ENCODE data around the gene HDAC9. TPM values are rescaled to one million over a fixed set of nuclear protein-coding genes. Genes with fewer than 3 reads are reported as not detected.

The HDAC9 gene
- total RNA-seq, 1 donor from 2014 or later, result 27.6 TPM

DNA sequence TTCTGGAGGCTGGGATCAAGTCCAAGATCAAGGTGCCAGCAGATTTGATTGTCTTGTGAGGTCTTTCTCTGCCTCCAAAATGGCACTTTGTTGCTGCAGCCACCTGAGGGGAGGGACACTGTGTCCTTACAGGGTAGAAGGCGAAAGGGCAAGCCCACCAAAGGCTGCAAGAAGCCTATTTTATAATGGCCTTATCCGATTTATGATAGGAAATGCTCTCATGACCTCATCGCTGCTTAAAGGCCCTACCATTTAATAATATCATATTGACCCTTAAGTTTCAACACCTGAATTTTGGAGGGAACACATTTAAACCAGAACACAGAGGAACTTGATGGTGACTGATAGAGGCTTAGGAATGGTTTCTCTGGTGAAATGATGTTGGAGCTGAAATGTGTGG is 325.4 kb downstream of the HDAC9 start:
- H3K4me1 ChIP-seq (ENCODE audit: insufficient read depth, low read length), result no peaks in the 10 kb centered on the region
- no peaks in the 10 kb centered on the region for H3K9me3 ChIP-seq (ENCODE audit: insufficient read depth, low read depth, low read length)
- FAIRE-seq (no peak), DNase-seq (ENCODE audit: low read depth) (no peak)
- Mint-ChIP-seq H3K4me1 (ENCODE audit: low read depth, unreplicated experiment) (no peaks in the 10 kb centered on the region), H3K36me3 (ENCODE audit: low read depth, unreplicated experiment) (no peaks in the 10 kb centered on the region), H3K27me3 (ENCODE audit: low read depth, unreplicated experiment) (no peaks in the 10 kb centered on the region), H3K9me3 (ENCODE audit: unreplicated experiment) (no peaks in the 10 kb centered on the region), H3K27ac (ENCODE audit: unreplicated experiment) (no peak overlapping the region), H3K4me3 (ENCODE audit: unreplicated experiment) (no peak overlapping the region)
- no peaks in the 10 kb centered on the region for H3K36me3 ChIP-seq (ENCODE audit: insufficient read depth, low read length)
- no peak overlapping the region for H2AFZ ChIP-seq (ENCODE audit: low read depth, low read length)
- no peak overlapping the region for H3K9ac ChIP-seq (ENCODE audit: low read length)
- H3K4me3 ChIP-seq (ENCODE audit: insufficient read depth, low read depth, low read length), result no peak overlapping the region
- TF ChIP-seq EZH2 (IDR thresholded peaks at IDR 0.05; ENCODE audit: insufficient read depth, low read length), result no peak
- no peak for TF ChIP-seq CTCF (IDR thresholded peaks at IDR 0.05; ENCODE audit: insufficient read depth, low read depth, low read length)
- H4K20me1 ChIP-seq (ENCODE audit: insufficient read depth, low read length), result no peaks in the 10 kb centered on the region
- H3K79me2 ChIP-seq (ENCODE audit: insufficient read depth, low read length), result no peaks in the 10 kb centered on the region
- no peak overlapping the region for H3K4me2 ChIP-seq (ENCODE audit: low read length)
- H3K27me3 ChIP-seq (ENCODE audit: insufficient read depth, low read length), result no peaks in the 10 kb centered on the region
- no peak overlapping the region for H3K27ac ChIP-seq (ENCODE audit: low read depth, low read length)

- Mint-ChIP-seq H3K27me3 (ENCODE audit: low read depth, unreplicated experiment) (no peaks in the 10 kb centered on the region), H3K27ac (ENCODE audit: unreplicated experiment) (no peak overlapping the region), H3K9me3 (ENCODE audit: unreplicated experiment) (no peaks in the 10 kb centered on the region), H3K36me3 (ENCODE audit: low read depth, unreplicated experiment) (no peaks in the 10 kb centered on the region), H3K4me3 (ENCODE audit: unreplicated experiment) (no peak overlapping the region), H3K4me1 (ENCODE audit: low read depth, unreplicated experiment) (no peaks in the 10 kb centered on the region)
- Histone ChIP-seq H3K4me1 (ENCODE audit: insufficient read depth, low read length) (no peaks in the 10 kb centered on the region), H4K20me1 (ENCODE audit: insufficient read depth, low read length) (no peaks in the 10 kb centered on the region), H2AFZ (ENCODE audit: low read depth, low read length) (no peak overlapping the region), H3K9me3 (ENCODE audit: insufficient read depth, low read depth, low read length) (no peaks in the 10 kb centered on the region), H3K4me2 (ENCODE audit: low read length) (no peak overlapping the region), H3K9ac (ENCODE audit: low read length) (no peak overlapping the region), H3K36me3 (ENCODE audit: insufficient read depth, low read length) (no peaks in the 10 kb centered on the region), H3K27me3 (ENCODE audit: insufficient read depth, low read length) (no peaks in the 10 kb centered on the region), H3K4me3 (ENCODE audit: insufficient read depth, low read depth, low read length) (no peak overlapping the region), H3K27ac (ENCODE audit: low read depth, low read length) (no peak overlapping the region), H3K79me2 (ENCODE audit: insufficient read depth, low read length) (no peaks in the 10 kb centered on the region)
- TF ChIP-seq EZH2 (IDR thresholded peaks at IDR 0.05; ENCODE audit: insufficient read depth, low read length) (no peak), CTCF (IDR thresholded peaks at IDR 0.05; ENCODE audit: insufficient read depth, low read depth, low read length) (no peak)
- DNase-seq (ENCODE audit: low read depth), result no peak
- no peak for FAIRE-seq
Observed at GRCh38 chr7:18821554-18821953, 326.0 kb downstream of the HDAC9 start.

DNA sequence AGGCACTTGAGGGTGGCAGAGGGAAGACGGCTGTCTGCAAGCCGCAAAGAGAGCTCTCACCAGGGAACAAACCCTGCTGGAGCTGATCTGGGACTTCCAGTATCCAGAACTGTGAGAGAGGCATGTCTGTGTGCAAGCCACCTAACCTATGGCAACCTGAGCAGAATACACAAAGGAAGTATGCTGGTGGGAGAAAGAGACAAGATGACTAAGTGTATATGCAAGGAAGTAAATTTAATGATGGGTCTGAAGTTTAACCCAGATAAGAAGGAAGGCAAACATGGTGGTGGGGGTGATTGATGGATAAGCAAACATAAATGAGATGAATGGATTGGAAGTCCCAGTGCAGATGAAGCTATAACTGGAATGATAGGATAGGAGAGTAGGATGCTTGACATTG is 328.6 kb downstream of the HDAC9 start:
- no peak for TF ChIP-seq CTCF (IDR thresholded peaks at IDR 0.05; ENCODE audit: insufficient read depth, low read depth, low read length)
- TF ChIP-seq EZH2 (IDR thresholded peaks at IDR 0.05; ENCODE audit: insufficient read depth, low read length), result no peak
- H3K4me2 ChIP-seq (ENCODE audit: low read length), result no peak overlapping the region
- H3K79me2 ChIP-seq (ENCODE audit: insufficient read depth, low read length), result no peaks in the 10 kb centered on the region
- no peaks in the 10 kb centered on the region for H3K9me3 ChIP-seq (ENCODE audit: insufficient read depth, low read depth, low read length)
- no peaks in the 10 kb centered on the region for H4K20me1 ChIP-seq (ENCODE audit: insufficient read depth, low read length)
- Mint-ChIP-seq H3K9me3 (ENCODE audit: unreplicated experiment) (no peaks in the 10 kb centered on the region), H3K4me1 (ENCODE audit: low read depth, unreplicated experiment) (no peaks in the 10 kb centered on the region), H3K36me3 (ENCODE audit: low read depth, unreplicated experiment) (no peaks in the 10 kb centered on the region), H3K27ac (ENCODE audit: unreplicated experiment) (no peak overlapping the region), H3K4me3 (ENCODE audit: unreplicated experiment) (no peak overlapping the region), H3K27me3 (ENCODE audit: low read depth, unreplicated experiment) (no peaks in the 10 kb centered on the region)
- H3K27ac ChIP-seq (ENCODE audit: low read depth, low read length), result no peak overlapping the region
- H3K4me3 ChIP-seq (ENCODE audit: insufficient read depth, low read depth, low read length), result no peak overlapping the region
- no peak for FAIRE-seq
- H2AFZ ChIP-seq (ENCODE audit: low read depth, low read length), result no peak overlapping the region
- no peaks in the 10 kb centered on the region for H3K36me3 ChIP-seq (ENCODE audit: insufficient read depth, low read length)
- no peaks in the 10 kb centered on the region for H3K4me1 ChIP-seq (ENCODE audit: insufficient read depth, low read length)
- no peak overlapping the region for H3K9ac ChIP-seq (ENCODE audit: low read length)
- no peaks in the 10 kb centered on the region for H3K27me3 ChIP-seq (ENCODE audit: insufficient read depth, low read length)
- DNase-seq (ENCODE audit: low read depth), result no peak

Data from astrocyte (in vitro differentiated cells and primary cell).